ENCODE results near the gene GUCY1A2. TPM values are rescaled to one million over a fixed set of nuclear protein-coding genes. Genes with fewer than 3 reads are reported as not detected.

The GUCY1A2 gene
- total RNA-seq, 1 experiment from 2014 or later: not detected

DNA sequence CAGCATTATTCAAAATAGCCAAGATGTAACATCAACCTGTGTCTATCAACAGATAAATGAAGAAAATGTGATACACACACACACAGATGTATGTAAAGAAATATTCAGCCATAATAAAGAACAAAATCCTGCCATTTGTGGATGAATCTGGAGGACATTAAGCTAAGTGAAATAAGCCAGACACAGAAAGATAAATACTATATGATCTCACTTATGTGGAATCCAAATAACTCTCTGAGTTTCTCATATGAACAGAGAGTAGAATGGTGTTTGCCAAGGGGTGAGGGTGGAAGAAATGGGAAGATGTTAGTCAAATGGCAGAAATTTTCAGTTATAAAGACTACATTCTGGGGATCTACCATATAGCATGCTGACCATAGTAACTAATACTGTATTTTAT is 224.2 kb downstream of the GUCY1A2 start:
- peaks cover 9% of the 10 kb centered on the region for H3K4me1 ChIP-seq
- CTCF ChIA-PET: no interaction called here
- TF ChIP-seq, protein P1, sequence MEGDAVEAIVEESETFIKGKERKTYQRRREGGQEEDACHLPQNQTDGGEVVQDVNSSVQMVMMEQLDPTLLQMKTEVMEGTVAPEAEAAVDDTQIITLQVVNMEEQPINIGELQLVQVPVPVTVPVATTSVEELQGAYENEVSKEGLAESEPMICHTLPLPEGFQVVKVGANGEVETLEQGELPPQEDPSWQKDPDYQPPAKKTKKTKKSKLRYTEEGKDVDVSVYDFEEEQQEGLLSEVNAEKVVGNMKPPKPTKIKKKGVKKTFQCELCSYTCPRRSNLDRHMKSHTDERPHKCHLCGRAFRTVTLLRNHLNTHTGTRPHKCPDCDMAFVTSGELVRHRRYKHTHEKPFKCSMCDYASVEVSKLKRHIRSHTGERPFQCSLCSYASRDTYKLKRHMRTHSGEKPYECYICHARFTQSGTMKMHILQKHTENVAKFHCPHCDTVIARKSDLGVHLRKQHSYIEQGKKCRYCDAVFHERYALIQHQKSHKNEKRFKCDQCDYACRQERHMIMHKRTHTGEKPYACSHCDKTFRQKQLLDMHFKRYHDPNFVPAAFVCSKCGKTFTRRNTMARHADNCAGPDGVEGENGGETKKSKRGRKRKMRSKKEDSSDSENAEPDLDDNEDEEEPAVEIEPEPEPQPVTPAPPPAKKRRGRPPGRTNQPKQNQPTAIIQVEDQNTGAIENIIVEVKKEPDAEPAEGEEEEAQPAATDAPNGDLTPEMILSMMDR (IDR thresholded peaks at IDR 0.05; ENCODE audit: insufficient read depth in 1 of 2, low read depth in 1 of 2, low read length in 1 of 2, severe bottlenecking in 1 of 2, unreplicated experiment in 1 of 2): no peak
- no TSS peak for BruUV-seq (replicated peaks)
- Mint-ChIP-seq H3K27me3 (ENCODE audit: insufficient read depth, unreplicated experiment) (no peaks in the 10 kb centered on the region), H3K4me1 (ENCODE audit: low read depth, unreplicated experiment) (no peaks in the 10 kb centered on the region), H3K4me3 (ENCODE audit: unreplicated experiment) (no peak overlapping the region), H3K36me3 (ENCODE audit: insufficient read depth, unreplicated experiment) (no peaks in the 10 kb centered on the region), H3K9me3 (ENCODE audit: unreplicated experiment) (peaks cover 19% of the 10 kb centered on the region), H3K27ac (ENCODE audit: unreplicated experiment) (no peak overlapping the region)
- H3K4me3 ChIP-seq (ENCODE audit: low read depth, low read length): no peak overlapping the region
- no peak for DNase-seq
- no peaks in the 10 kb centered on the region; the same call in 1 of the 2 replicates for H3K9me3 ChIP-seq
- intact Hi-C loops (cut with micrococcal nuclease; ENCODE audit: unreplicated experiment): no loop called here
- no peaks in the 10 kb centered on the region for H3K36me3 ChIP-seq (ENCODE audit: control insufficient read depth, insufficient read depth, low read length)
- H3K27me3 ChIP-seq (replicated peaks; ENCODE audit: control insufficient read depth, insufficient read depth, low read length): no peaks in the 10 kb centered on the region
- POLR2A ChIA-PET: no interaction called here

GRCh38 chr11:106789406-106789805 is 228.9 kb downstream of the GUCY1A2 start:
- intact Hi-C loops (cut with micrococcal nuclease; ENCODE audit: unreplicated experiment): no loop called here
- Histone ChIP-seq H3K36me3 (ENCODE audit: control insufficient read depth, insufficient read depth, low read length) (no peaks in the 10 kb centered on the region), H3K4me3 (ENCODE audit: low read depth, low read length) (no peak overlapping the region), H3K27me3 (replicated peaks; ENCODE audit: control insufficient read depth, insufficient read depth, low read length) (no peaks in the 10 kb centered on the region), H3K9me3 (no peaks in the 10 kb centered on the region; the same call in 1 of the 2 replicates), H3K4me1 (peaks cover 9% of the 10 kb centered on the region)
- DNase-seq: no peak
- no peaks in the 10 kb centered on the region for H3K27me3 Mint-ChIP-seq (ENCODE audit: insufficient read depth, unreplicated experiment)
- ChIA-PET POLR2A (no interaction called here), CTCF (no interaction called here)
- H3K4me1 Mint-ChIP-seq (ENCODE audit: low read depth, unreplicated experiment): no peaks in the 10 kb centered on the region
- TF ChIP-seq, protein P1 (IDR thresholded peaks at IDR 0.05; ENCODE audit: insufficient read depth in 1 of 2, low read depth in 1 of 2, low read length in 1 of 2, severe bottlenecking in 1 of 2, unreplicated experiment in 1 of 2): no peak
- H3K27ac Mint-ChIP-seq (ENCODE audit: unreplicated experiment): no peak overlapping the region
- no peaks in the 10 kb centered on the region for H3K36me3 Mint-ChIP-seq (ENCODE audit: insufficient read depth, unreplicated experiment)
- no peak overlapping the region for H3K4me3 Mint-ChIP-seq (ENCODE audit: unreplicated experiment)
- no TSS peak for BruUV-seq (replicated peaks)
- peaks cover 26% of the 10 kb centered on the region for H3K9me3 Mint-ChIP-seq (ENCODE audit: unreplicated experiment)

DNA sequence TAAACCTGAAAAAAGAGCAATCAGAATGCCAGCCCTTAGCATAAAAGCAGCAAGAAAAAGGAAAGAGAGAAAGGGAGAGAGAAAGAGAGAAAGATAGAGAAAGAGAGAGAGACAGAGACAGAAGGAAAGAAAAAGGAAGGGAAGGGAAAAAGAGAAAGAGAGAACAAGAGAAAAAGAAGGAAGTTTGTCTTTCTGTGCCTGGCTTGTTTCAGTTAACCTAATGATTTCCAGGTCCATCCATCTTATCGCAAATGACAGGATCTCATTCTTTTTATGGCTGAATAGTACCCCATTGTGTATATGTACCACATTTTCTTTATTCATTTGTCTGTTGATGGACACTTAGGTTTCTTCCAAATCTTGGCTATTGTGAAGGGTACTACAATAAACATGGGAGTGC is 230.8 kb downstream of the GUCY1A2 start:
- TF ChIP-seq, protein P1 (IDR thresholded peaks at IDR 0.05; ENCODE audit: insufficient read depth in 1 of 2, low read depth in 1 of 2, low read length in 1 of 2, severe bottlenecking in 1 of 2, unreplicated experiment in 1 of 2): no peak
- no peak overlapping the region for H3K4me3 Mint-ChIP-seq (ENCODE audit: unreplicated experiment)
- intact Hi-C loops (cut with micrococcal nuclease; ENCODE audit: unreplicated experiment): no loop called here
- BruUV-seq (replicated peaks): no TSS peak
- Histone ChIP-seq H3K4me3 (ENCODE audit: low read depth, low read length) (no peak overlapping the region), H3K27me3 (replicated peaks; ENCODE audit: control insufficient read depth, insufficient read depth, low read length) (no peaks in the 10 kb centered on the region), H3K36me3 (ENCODE audit: control insufficient read depth, insufficient read depth, low read length) (no peaks in the 10 kb centered on the region), H3K4me1 (no peaks in the 10 kb centered on the region), H3K9me3 (no peaks in the 10 kb centered on the region)
- no peaks in the 10 kb centered on the region for H3K4me1 Mint-ChIP-seq (ENCODE audit: low read depth, unreplicated experiment)
- ChIA-PET POLR2A (no interaction called here), CTCF (no interaction called here)
- no peaks in the 10 kb centered on the region for H3K27me3 Mint-ChIP-seq (ENCODE audit: insufficient read depth, unreplicated experiment)
- H3K27ac Mint-ChIP-seq (ENCODE audit: unreplicated experiment): no peak overlapping the region
- H3K36me3 Mint-ChIP-seq (ENCODE audit: insufficient read depth, unreplicated experiment): no peaks in the 10 kb centered on the region
- H3K9me3 Mint-ChIP-seq (ENCODE audit: unreplicated experiment): peaks cover 35% of the 10 kb centered on the region
- DNase-seq: no peak
